Kidney tubule cell (primary cell): ENCODE data around the gene CAMK2D.
"Not testable (repeated sequence)": the region's sequence is repeated elsewhere in the genome, so short reads cannot be mapped to it uniquely, and the experiment has no call there.

ENCODE experiments used
- DNase-seq: peaks from one replicate; pipeline ENCODE4 v3.0.0-alpha.2; 2018; ENCODE audit warnings: low spot score

The CAMK2D gene

DNA sequence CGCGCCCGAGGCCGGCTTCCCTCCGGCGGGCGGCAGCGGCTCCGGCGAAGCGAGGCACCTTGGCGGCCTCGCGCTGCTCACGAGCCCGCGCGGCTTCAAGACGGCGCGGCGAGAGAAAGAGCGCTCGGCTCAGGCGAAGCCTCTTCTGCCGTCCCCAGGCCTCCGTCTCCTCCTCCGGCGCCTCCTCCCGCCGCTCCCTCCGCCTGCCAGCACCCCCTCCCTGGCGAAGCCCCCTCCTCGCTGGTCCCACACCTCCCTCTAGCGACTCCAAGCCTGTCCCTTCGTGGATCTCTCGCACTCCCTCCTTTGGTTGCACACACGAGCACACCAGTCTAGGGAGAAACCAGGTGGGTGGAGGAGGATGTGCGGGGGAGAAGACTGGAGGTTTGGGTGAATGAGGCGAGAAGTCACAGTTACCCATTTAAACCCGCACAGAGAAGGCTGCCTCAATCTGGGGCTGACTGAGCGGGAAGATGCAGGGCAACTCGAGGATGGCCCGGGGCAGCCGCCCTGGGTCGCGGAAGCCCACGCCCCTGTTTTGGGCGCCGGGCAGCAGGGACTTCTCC lies at the start of gene CAMK2D:
Gene CAMK2D, minus strand, starts transcription at position 119 of the 566 bp plus-strand sequence. CDS start 670 bp downstream, outside the sequence.
- peak; percentile 89 for DNase-seq

DNA sequence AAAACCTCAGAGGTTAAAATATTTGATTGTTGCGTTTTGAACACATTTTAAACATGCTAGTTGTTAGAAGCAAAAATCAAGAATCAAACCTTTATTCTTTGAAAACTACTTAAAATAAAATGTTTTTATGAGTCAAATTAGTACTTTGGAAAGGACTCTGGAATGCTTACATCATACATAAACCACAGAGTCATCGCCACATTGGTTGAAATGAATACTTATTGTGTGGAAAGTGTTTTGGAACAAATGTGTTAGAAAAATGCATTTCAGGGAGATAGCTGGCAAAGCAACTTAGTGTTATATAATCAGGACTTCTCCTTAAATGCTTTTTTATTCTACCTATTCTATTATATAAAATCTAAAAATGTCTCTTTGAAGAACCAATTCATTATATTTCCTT lies 49.4 kb upstream of the CAMK2D start:
- DNase-seq: no peak

DNA sequence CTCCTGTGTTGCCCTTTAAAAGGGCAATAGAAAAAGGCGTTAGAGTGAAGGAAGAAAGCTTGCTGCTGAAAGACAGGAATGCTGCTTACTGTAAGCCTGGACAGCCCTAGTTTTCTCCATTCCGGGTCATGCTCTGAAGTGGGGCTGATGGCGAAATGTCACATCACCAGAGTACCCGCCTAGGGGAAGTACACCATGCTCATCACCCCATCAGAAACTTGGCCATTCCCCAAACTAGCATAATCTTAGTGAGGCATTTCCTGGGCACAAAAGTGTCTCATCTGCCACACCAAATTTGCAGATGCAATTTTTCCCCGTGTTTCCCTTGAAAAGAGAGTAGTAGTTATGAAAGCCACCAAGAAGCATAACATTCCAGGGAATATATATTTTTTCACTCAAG lies 47.8 kb upstream of the CAMK2D start:
- no peak for DNase-seq

DNA sequence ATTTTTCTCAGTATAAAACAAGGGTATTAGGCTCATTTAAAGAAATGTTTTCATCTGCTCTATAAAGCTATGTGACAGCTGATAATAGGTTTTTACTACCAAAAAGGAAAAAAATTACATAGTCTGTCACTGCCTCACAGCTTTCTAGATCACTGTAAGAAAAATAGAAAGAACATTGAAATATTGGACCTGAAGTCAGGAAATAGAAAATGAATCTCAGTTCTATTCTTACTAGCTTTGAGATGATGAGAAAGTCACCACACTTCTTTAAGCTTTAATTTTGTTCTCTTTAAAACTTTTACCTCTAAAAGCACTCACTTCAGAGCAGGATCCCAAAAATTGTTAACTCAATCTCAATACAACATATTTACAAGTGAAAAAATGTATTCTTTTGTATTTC lies 45.3 kb upstream of the CAMK2D start:
- DNase-seq: no peak

DNA sequence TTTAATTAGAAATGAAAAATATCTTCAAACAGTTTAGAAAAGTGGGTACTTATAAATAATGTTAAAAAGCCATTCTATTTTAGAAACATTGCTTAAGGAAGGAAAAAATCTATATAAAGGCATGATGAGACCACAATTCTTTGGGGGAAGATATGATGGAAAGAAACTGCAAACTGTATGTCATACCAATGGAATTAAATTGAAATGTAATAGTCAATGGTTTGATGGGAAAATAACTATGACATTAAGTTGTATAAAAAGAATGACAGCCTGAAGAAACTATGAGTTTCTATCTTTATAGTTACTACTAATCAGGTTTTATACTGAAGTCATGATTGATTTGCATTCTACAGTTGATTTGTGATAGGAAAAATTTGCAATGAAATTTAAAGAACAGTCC lies 40.3 kb upstream of the CAMK2D start:
- no peak for DNase-seq

DNA sequence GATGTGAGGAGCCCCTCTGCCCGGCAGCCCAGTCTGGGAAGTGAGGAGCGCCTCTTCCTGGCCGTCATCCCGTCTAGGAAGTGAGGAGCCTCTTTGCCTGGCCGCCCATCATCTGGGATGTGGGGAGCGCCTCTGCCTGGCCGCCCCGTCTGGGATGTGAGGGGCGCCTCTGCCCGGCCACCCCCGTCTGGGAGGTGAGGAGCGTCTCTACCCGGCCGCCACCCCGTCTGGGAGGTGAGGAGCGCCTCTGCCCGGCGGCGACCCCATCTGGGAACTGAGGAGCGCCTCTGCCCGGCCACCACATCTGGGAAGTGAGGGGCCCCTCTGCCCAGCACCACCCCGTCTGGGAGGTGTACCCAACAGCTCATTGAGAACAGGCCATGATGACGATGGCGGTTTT lies 34.8 kb upstream of the CAMK2D start:
- DNase-seq: not testable (repeated sequence)

- no peak for DNase-seq
Observed at GRCh38 chr4:113790478-113790877, 28.9 kb upstream of the CAMK2D start.

- no peak for DNase-seq
Observed at GRCh38 chr4:113788888-113789287, 27.4 kb upstream of the CAMK2D start.

GRCh38 chr4:113785781-113786180 lies 24.2 kb upstream of the CAMK2D start:
- no peak for DNase-seq

GRCh38 chr4:113784497-113785250 lies 23.1 kb upstream of the CAMK2D start:
- peak; percentile 94 for DNase-seq

DNA sequence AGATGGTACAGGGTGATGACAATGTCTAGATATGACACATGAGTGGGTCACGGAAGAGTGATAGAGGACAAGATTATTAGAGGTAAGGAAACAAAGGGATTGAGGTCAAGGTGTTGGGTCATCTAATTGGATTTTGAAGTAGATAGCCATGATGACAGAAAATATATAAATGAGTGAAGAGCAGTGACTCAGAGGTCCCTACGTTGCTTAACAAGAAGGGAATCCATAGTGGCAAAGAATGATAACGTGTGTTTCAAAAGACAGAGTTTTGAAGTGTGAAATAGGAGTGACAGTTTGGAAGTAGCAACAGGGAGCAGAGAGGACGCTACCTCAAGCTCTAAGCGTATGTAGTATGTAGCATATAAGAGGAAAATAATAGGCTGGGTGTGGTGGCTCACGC lies 22.2 kb upstream of the CAMK2D start:
- DNase-seq: no peak

DNA sequence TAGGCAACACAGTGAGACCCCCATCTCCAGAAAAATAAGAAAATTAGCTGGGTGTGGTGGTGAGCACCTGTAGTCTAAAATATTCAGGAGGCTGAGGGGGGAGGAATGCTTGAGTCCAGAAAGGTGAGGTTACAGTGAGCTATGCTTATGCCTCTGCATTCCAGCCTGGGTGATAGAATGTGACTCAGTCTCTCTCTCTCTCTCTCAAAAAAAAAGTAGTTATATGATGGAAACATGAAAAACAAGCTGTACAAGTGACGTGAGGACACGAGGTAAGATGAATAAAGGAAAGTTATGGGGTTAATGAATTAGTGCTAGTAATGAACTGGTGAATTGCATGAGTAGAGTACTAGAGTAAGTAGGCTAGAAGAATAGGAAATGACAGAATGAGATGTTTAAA lies 21.8 kb upstream of the CAMK2D start:
- no peak for DNase-seq

GRCh38 chr4:113781439-113782040 lies 20.0 kb upstream of the CAMK2D start:
- DNase-seq: peak; percentile 39

DNA sequence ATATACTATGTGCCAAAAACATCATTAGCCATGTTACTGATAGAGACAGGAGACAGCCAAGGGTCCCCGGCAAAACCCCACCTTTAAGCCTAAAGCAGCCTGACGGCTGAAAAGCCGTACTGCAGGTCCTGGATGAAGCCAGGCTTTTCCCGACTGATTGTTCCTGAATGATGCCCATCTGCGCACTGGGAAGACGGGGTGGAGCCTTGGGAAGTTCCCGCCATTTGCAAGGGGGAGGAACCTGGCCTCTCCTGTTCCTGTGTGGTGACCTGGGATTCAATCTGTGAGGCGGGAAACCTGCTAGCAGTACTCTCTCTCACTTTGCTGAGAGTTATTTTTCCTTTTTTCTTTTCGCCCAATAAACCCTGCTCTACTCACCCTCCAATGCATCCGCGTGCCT lies 15.1 kb upstream of the CAMK2D start:
- no peak for DNase-seq

DNA sequence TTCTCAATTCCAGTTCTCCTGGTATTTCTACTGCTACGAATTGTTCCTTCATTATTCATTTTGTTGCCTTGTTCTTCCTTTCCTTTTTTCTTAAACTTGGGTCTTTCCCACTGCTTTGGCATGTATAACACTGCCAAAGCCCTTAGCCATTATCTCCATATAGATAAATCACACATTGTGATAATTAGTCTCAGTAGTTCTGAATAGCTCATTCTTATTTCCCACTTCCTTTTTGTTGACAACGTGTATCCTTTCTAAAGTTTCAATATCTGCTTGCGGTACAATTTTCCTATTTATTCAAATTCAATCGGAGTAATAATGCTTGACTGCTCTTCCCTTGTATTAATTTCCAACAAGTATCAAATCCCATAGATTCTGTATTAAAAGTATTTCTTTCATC lies 14.5 kb upstream of the CAMK2D start:
- DNase-seq: no peak

DNA sequence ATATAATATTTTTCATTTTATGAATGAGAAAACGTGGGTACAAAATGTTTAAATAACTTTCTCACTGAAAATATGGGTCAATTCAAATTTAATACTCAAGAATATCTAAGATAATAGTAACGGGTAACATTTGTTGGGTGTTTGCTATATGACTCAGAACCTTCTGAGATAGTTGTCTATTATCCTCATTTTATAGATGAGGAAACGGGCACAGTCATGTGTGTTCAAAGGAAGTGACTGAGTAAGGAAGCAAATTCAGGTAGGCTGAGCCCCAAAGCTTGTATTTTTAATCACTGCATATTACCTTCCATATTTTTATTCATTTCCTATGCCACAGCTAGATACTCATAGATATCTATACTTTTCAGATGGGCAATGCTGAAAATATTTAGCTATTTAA lies 12.2 kb upstream of the CAMK2D start:
- DNase-seq: peak; percentile 13

DNA sequence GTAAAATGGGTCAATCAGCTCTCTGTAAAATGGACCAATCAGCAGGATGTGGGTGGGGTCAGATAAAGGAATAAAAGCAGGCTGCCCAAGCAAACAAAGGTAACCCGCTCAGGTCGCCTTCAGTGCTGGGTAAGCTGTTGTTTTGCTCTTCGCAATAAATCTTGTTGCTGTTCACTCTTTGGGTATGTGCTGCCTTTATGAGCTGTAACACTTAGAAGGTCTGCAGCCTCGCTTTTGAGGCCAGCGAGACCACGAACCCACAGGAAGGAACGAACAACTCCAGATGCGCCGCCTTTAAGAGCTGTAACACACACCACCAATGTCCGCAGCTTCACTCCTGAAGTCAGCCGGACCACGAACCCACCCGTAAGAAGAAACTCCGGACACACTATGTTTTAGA lies 11.5 kb upstream of the CAMK2D start:
- DNase-seq: no peak

GRCh38 chr4:113772319-113772718 lies 10.8 kb upstream of the CAMK2D start:
- no peak for DNase-seq

GRCh38 chr4:113769744-113770143 lies 8.2 kb upstream of the CAMK2D start:
- no peak for DNase-seq

GRCh38 chr4:113768952-113769351 lies 7.4 kb upstream of the CAMK2D start:
- DNase-seq: no peak

DNA sequence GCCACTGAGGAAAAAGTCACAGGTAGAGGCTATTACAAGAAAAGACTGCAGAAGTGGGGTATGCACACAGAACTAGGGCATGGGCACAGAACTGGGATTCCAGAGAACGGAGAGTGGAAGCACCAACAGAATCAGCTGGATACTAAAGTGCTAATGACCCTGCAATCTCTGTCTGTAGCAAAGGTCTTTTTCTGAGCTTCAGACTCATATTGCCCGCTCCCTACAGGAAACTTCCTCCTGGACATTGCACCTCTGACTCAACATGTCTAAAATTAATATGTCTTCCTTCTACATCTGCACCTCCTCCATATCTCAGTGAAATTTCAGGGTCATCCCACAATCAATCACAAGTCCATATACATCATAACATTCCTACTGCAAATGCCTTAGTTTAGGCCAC lies 5.3 kb upstream of the CAMK2D start:
- DNase-seq: no peak

DNA sequence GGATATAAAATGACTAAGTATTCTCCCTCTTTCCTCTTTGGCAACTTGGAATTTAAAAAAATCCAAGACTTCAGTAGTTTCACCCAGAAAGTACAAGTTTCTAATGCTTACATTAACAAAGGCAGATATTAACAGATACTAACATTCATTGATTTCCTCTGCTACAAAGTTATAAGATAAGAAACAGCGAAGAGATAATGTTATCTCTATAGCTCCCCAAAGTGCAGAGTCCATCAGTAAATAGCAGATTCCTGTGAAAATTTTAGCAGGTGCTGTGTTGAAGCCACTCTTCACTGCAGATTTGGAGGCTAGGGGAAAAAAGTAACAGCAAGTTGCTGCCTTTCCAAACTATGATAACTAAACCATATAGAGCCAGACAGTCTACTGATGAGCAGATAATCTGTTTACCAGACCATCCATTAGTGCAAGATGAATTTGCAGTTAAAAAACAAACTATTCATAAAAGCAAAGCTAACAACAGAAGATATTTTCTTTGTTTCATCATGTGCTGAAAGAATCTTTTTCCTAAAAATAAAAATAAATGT lies 3.3 kb upstream of the CAMK2D start:
- no peak for DNase-seq

DNA sequence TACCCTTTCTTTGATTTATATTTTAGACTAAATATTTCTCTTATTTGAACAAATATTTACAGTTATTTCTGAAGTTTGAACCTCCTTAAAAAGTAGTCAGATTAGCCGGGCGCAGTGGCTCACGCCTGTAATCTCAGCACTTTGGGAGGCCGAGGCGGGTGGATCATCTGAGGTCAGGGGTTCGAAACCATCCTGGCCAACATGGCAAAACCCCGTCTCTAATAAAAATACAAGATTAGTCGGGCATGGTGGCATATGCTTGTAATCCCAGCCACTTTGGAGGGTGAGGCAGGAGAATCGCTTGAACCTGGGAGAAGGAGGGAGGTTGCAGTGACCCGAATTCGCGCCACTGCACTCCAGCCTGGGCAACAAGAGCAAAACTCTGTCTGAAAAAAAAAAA lies 2.4 kb upstream of the CAMK2D start:
- not testable (repeated sequence) for DNase-seq

DNA sequence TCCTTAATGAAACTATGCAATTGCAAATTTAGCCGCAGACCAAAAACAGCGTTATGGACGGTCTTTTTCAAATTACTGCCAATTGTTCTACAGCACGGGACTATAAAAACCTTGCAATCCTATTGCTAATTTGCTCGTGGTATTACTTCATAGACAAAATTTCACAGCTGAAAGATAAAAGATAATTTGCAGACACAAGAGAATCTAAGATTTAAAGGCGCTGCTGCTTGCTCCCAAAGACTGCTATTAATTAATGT lies 1.4 kb upstream of the CAMK2D start:
- no peak for DNase-seq
